ENCODE results near the gene PLA2G2F. TPM values are rescaled to one million over a fixed set of nuclear protein-coding genes. Genes with fewer than 3 reads are reported as not detected.

Gene PLA2G2F
- total and polyA plus RNA-seq, 2 of the 13 experiments (the other 11 are each of a cell fraction or from before 2014, with no cell fraction given), result not detected

GRCh38 chr1:20120796-20121195, 18.3 kb upstream of the PLA2G2F start (continued):
- no peak for TF ChIP-seq ZNF101 (CRISPR knock-in tag; IDR thresholded peaks at IDR 0.05; ENCODE audit: borderline replicate concordance, low read depth)
- TF ChIP-seq THRA (CRISPR knock-in tag; IDR thresholded peaks at IDR 0.05; ENCODE audit: borderline replicate concordance), result no peak
- TF ChIP-seq GMEB1 (CRISPR knock-in tag; IDR thresholded peaks at IDR 0.05; ENCODE audit: borderline replicate concordance), result no peak
- no peak for TF ChIP-seq FOXP4 (CRISPR knock-in tag; IDR thresholded peaks at IDR 0.05)
- TF ChIP-seq NFE2 (CRISPR knock-in tag; IDR thresholded peaks at IDR 0.05), result no peak
- no peak for TF ChIP-seq KLF13 (CRISPR knock-in tag; IDR thresholded peaks at IDR 0.05)
- TF ChIP-seq KIAA2018 (CRISPR knock-in tag; IDR thresholded peaks at IDR 0.05; ENCODE audit: borderline replicate concordance), result no peak
- no peak for TF ChIP-seq FOXA3 (CRISPR knock-in tag; IDR thresholded peaks at IDR 0.05)
- no peak for TF ChIP-seq SIN3A (IDR thresholded peaks at IDR 0.05; ENCODE audit: borderline replicate concordance, low read depth, low read length)
- no peak for TF ChIP-seq MAFK (conservative IDR thresholded peaks at IDR 0.05 in 1 of 2, IDR thresholded peaks at IDR 0.05 in 1 of 2; ENCODE audit: low read length in 2 of 2)
- no peak for TF ChIP-seq ZEB1 (IDR thresholded peaks at IDR 0.05; ENCODE audit: insufficient replicate concordance, low read depth)
- no peak for TF ChIP-seq CHD4 (IDR thresholded peaks at IDR 0.05; ENCODE audit: borderline replicate concordance, low read length)
